Left forelimb (tissue), 1 donor: ENCODE measurements around the gene SORCS1.
A peak's percentile ranks its signal among the peaks of the same experiment; 100 is the strongest.

Experiments used
- DNase-seq: peaks from one replicate; pipeline ENCODE4 v3.0.0-alpha.2; 2018; ENCODE audit warnings: low spot score

The SORCS1 gene

DNA sequence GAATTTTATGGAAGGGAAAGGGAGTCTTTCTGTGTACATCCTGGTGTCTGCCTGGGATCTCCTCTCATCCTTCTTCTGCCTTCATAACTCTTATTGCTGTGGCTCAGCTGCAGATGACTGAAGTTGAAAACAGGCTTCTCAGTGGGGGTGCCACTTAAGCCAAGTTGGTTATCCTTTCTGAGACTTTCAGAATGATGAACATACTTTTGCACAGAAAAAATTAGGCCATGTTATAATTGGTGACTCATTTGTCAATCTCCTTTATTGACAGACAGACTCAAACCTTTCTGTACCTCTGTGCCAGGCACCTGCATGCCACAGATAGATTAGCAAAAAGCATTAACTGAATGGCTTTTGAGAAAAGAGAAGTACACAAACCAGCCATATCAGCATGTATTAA is 430.3 kb downstream of the SORCS1 start:
- DNase-seq: no peak

GRCh38 chr10:106728232-106728631 is 436.3 kb downstream of the SORCS1 start:
- DNase-seq: no peak

DNA sequence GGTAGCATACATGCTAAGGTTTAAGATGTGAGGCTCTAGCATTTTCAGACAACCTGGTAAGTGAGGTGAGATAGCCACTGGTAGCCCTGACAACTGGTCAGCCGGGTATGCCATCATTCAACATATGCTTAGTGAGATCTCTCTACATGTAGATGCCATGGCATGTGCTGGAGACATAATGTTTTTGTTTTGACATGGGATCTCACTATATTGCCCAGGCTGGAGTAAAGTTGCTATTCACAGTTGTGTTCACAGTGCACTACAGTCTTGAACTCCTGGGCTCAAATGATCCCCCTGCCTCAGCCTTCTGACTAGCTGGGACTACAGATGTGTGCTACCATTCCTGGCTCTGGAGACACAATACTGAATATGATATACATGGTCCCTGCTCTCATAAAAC is 437.3 kb downstream of the SORCS1 start:
- DNase-seq: no peak

- no peak for DNase-seq
Observed at GRCh38 chr10:106722524-106722923, 442.0 kb downstream of the SORCS1 start.

DNA sequence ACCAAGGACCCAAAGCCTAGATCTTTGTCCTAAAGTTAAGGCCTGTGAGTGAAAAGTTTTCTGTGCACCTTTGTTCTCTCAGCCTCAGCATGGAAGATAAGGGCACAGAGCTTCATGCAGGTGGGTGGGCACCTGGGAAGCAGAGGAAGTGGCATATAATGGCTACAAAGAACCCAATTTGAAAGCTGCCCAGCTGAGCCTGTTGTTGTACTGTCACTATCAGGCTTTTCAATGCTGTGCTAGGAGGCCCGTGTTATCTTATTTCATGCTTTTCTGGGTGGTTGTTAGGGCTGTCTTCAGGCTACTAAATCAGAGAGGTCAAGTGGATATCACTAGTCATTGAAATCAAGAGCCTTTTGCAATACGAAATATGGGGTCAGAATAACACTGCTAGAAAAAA is 443.8 kb downstream of the SORCS1 start:
- no peak for DNase-seq

DNA sequence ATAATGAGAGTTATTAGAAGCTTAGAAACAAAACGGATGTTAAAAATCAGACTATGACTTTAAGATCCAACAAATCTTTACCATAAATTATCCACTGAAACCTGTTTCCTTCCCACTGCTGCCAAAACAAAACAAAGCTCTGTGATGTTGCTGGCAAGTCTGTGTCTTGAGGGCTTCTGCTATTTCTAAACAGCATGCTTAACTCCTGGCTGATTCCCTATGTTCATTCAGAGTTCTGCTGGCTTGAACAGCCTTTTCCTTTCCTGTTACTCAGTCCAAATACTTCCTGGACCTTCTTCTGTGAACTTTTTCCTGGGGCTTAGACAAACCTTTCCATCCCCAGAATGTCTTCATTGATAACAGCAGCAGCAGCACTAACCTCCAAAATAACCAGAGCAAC is 448.1 kb downstream of the SORCS1 start:
- no peak for DNase-seq

DNA sequence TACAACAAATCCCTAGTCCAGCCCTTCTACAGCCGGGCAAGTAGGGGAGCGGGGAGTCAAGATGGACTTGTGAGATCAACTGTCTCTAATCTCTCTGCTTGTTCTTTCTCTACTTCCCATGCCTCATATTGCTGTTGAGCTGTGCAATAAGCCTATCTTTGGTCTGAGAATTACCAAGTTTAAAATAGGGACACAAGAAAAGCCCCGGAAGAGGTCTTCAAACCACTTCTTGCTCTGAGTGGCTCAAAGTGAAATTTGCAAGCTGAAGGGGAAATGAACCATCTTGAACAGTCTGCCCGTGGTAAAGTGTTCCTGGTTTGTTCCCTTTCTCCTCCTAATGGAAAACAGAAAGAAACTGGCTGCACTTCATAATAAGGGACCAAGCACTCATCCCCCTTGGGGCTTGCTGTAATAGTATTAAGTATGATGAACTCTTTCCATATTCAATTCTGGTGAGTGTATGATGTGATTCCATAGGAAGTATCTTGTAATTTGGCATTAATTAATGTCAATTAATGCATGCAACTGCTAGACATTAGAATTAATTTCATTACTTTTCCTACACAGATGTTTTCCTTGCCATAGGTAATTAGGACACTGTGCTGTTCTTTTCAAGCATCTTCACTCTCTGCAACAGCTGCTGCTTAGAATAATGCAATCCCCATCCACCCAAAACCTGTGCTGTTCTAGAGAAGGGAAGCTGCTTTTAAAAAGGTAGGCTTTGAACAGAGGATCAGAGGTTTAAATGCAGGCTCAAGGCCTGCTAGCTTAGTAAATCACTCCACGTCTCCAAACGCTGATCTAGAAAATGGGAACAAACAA is 449.6 kb downstream of the SORCS1 start:
- DNase-seq: no peak

DNA sequence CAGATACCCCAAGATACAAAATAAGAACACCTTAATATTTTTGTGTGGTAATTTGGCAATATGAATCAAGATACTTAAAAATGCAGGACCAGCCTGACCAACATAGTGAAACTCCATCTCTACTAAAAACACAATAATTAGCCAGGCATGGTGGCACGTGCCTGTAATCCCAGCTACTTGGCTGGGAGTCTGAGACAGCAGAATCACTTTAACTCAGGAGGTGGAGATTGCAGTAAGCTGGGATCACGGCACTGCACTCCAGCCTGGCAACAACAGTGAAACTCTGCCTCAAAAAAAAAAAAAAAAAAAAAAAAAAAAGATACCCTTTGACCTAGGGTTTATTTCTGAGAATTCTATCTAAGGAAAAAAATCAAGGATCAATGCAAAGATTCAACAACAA is 450.7 kb downstream of the SORCS1 start:
- no peak for DNase-seq

DNA sequence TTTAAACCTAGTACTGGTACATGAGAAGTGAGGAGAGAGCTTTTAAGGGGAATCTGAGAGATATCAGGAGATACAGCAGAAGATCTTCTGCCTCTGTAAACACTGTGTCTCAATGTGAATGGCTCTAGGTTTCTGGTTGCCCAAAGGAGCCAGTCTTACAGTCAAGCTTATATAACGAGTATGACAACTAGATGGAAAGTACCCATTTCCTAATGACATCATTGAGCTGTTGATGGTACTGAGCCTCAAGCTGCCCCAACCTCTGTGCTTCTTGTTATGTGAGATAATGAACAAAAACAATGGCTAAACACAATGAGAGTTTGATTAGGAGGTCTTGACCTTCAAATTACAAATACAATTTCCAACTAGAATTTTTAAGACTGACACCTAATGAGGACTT is 451.5 kb downstream of the SORCS1 start:
- DNase-seq: no peak

- no peak for DNase-seq
Observed at GRCh38 chr10:106711313-106711906, 453.1 kb downstream of the SORCS1 start.

DNA sequence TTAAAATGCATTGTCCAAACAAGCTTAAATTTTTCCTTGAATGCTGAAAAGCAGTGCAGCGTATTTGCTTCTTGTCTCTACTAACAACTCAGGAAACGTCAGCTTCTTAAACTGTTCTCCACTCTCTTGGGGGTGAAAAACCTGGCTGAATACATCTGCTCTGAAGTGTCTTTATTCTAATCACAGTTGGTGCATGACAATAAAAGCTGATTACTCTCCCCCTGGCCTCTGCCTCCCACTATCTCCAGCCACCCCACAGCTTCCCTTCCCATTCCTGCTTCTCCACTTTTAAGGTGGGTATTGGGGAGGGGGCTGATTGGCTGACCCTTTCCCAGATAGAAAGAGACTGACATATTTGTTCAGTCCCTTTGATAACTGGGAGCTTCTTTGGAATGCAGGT is 456.0 kb downstream of the SORCS1 start:
- no peak for DNase-seq

GRCh38 chr10:106707657-106708056 is 456.8 kb downstream of the SORCS1 start:
- no peak for DNase-seq

- DNase-seq: no peak
Observed at GRCh38 chr10:106706127-106706526, 458.4 kb downstream of the SORCS1 start.

- peak; percentile 75 for DNase-seq
Observed at GRCh38 chr10:106705681-106706100, 458.8 kb downstream of the SORCS1 start.

GRCh38 chr10:106696239-106696638 is 468.3 kb downstream of the SORCS1 start:
- DNase-seq: no peak

DNA sequence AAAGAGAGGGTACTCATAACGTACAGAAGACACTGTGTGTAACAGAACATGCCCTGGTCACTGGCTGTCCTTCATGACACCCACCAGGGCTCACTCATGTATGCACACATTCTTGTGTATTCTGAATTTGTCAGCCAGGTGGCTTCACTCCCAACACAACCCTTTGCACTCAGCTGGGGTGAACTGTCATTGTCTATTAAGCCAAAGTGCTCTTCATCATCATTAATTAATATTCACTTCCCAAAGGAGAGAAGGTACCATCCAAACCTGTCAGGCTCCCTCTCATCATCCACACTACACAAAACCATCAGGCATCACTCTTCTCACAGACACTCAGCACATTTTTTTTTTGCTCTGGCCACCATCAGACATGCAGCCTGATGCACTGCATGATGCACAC is 469.8 kb downstream of the SORCS1 start:
- no peak for DNase-seq

GRCh38 chr10:106682175-106682574 is 482.3 kb downstream of the SORCS1 start:
- DNase-seq: no peak

DNA sequence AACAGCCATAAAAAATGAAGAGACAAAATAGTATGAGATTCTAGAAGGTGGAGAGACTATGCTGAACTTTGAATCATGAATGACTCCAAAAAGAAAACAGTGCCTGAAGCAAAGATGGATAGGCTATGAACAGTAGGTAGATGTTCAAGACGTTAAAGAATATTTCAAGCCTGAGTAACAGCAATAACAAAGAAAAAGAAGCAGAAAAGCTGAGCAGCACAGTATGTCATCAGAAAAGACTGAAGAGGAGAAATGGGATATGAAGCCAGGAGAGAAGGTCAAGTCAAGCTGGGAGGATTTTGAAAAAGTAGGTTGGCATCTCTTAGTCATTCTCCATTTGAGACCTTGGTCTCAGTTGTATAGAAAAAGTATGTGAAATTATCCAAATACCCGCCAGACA is 484.4 kb downstream of the SORCS1 start:
- no peak for DNase-seq

DNA sequence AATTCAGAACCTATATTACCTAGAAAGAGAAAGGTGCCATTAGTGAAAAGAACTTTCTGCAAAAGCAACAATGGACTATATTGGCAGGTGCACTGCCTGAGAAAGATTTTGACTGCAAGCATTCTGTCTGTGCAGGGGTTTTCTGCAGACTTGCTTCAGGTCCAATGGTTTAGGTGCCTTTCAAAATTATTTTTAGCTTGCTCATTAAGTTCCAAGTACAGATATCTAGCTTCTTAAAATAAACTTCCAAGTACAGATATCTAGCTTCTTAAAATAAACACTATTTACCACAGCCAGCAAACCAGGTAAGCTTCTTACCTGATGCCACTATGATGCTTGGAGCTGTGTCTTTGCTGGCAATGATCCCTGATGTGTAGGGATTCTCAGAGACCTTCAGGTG is 485.2 kb downstream of the SORCS1 start:
- DNase-seq: no peak

DNA sequence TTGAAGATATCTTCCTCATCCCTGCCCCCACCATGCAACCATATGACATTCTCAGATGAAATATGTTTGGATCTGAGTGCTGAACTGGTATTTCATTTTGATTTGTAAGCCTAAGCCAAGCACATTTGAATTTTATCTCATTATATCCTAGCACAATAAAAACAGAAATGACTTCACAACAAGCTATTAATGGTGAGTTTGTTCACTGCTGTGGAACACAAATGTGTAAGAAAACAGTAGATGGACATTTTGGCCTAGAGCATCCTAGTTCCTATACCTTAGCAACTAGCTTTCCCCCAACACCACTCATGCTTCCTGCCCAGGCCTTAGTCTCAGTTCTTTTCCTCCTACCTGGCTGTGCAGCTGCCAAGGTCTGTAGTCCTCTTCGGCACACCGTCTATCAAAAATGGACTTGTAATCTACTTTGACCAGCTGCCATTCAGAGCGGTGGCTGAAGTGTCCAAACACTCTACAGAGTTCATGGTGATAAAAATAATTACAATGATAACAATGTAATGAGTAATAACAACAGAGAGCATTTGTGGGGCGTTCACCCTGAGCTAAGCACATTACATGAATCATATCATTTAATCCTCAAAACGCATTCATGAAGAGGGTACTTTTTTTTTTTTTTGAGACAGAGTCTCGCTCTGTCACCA is 491.9 kb downstream of the SORCS1 start:
- no peak for DNase-seq

DNA sequence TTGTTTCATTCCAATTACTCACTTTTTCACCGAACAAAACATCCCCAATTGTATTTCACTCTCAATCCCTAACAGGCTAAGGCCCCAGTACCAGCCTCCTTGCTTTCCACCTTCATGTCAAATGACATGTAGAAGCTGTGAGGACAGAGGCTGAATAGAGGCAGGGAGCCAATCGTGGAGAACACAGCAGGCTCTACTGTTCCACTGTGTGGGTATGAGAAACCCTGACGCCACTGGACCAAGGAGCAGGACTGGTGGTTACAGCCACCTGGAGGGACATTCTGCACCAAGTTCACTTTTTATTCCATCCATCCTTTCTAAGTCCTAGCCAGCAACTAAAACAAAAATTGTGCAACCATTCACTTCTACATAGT is 502.8 kb downstream of the SORCS1 start:
- DNase-seq: no peak

GRCh38 chr10:106661133-106661766 is 503.3 kb downstream of the SORCS1 start:
- DNase-seq: no peak

DNA sequence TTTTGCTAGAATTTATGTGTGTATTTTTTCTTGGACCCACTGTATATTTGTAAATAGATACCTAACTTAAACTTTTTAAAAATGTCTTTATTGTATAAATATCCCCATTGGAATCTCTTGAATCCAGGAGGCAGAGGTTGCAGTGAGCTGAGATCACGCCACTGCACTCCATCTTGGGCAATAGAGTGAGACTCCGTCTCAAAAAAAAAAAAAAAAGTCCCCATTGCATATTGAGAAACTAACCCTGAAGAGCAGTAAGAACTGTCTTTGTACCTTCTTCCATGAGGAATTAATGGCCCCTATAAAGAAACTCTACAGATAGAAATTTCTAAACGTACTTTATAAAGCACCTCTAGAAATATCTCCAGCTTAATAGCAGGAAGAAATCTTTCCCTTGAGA is 504.0 kb downstream of the SORCS1 start:
- DNase-seq: no peak
